HCT116 (cell line): ENCODE data around the gene CARD16. TPM values are rescaled to one million over a fixed set of nuclear protein-coding genes. Genes with fewer than 3 reads are reported as not detected.
A peak's percentile ranks its signal among the peaks of the same experiment; 100 is the strongest.

Experiments used
- ATAC-seq: fragments of 200-7000 bp; cut with Tn5 transposase; 2 replicates; pipeline ENCODE4 v1.9.1; 2020; ENCODE audit warnings: mild to moderate bottlenecking, moderate library complexity
- BruUV-seq: library from RNA; stranded (reverse); fragments of 400-500 nt; replicated peaks from 2 replicates; lab custom pipeline; 2021; lab: Mats Ljungman, UMichigan
- CTCF ChIA-PET: fragments of 300-600 bp; sonication (Branson Sonifier 250); formaldehyde crosslinking; loops from one replicate; lab custom pipeline; 2021; ENCODE audit warnings: antibody characterized with exemption; lab: Charles Lee
- POLR2A ChIA-PET: fragments of 300-600, 350-600 bp; sonication (Branson Sonifier 250); formaldehyde crosslinking; loops from one replicate; lab custom pipeline; 2021; ENCODE audit warnings: antibody characterized with exemption; lab: Charles Lee
- RAD21 ChIA-PET, 2 experiments: fragments of 300-600 bp; sonication (Branson Sonifier 250); formaldehyde crosslinking; loops; one replicate each; lab custom pipeline; 2023; ENCODE audit warnings: low total read pairs in 2 of 2; ENCODE audit not compliant: uncharacterized antibody in 2 of 2, unreplicated experiment in 2 of 2, low non-redundant PET in 1 of 2; lab: Charles Lee
- DNase-seq: peaks from one replicate; pipeline ENCODE4 v3.0.0-alpha.2; 2010; ENCODE audit warnings: low read depth, low spot score
- H2AFZ ChIP-seq: fragments of 200-600 bp; shearing (Covaris generic), sonication (generic); 2 replicates; pipeline ENCODE4 v1.6.1; 2017; ENCODE audit warnings: low read depth, mixed run types, mixed read lengths, antibody characterized with exemption, low read length; ENCODE audit not compliant: poor library complexity, severe bottlenecking
- H3K27ac ChIP-seq: 2 replicates; pipeline ENCODE4 v1.5.1; 2012; ENCODE audit warnings: low read depth, low read length
- H3K27me3 ChIP-seq: fragments of 200-600 bp; sonication (generic); 2 replicates; pipeline ENCODE4 v1.6.1; 2016; ENCODE audit warnings: mixed run types, low read length, mixed read lengths; ENCODE audit not compliant: insufficient read depth
- H3K36me3 ChIP-seq, 2 experiments: fragments of 200-500 bp in 1 of 2; fragments of 200-600 bp in 1 of 2; sonication (Bioruptor generic) in 1 of 2; sonication (generic) in 1 of 2; 2 replicates each; pipeline versions ENCODE4 v1.5.1 to v1.6.1; 2014 to 2016; ENCODE audit warnings: low read length in 2 of 2, inconsistent platforms in 1 of 2, mixed read lengths in 1 of 2, mixed run types in 1 of 2; ENCODE audit not compliant: insufficient read depth in 2 of 2, control insufficient read depth in 1 of 2
- H3K4me1 ChIP-seq, 2 experiments: fragments of 200-600 bp in 1 of 2; sonication (generic) in 1 of 2; 2 replicates each; pipeline versions ENCODE4 v1.5.1 to v1.6.1; 2012 to 2017; ENCODE audit warnings: low read length in 2 of 2, inconsistent platforms in 1 of 2, mild to moderate bottlenecking in 1 of 2, mixed read lengths in 1 of 2, mixed run types in 1 of 2, moderate library complexity in 1 of 2; ENCODE audit not compliant: insufficient read depth in 2 of 2, control insufficient read depth in 1 of 2
- H3K4me2 ChIP-seq: fragments of 200-600 bp; sonication (generic); 2 replicates; pipeline ENCODE4 v1.6.1; 2017; ENCODE audit warnings: mixed run types, low read length, mixed read lengths
- H3K4me3 ChIP-seq, 2 experiments: fragments of 200-600 bp in 1 of 2; sonication (generic) in 1 of 2; replicated peaks in 1 of 2; 2 replicates each; pipeline ENCODE4 v1.5.1; 2011 to 2016; ENCODE audit warnings: low read length in 2 of 2, control low read depth in 1 of 2, low read depth in 1 of 2, mild to moderate bottlenecking in 1 of 2, mixed read lengths in 1 of 2, mixed run types in 1 of 2
- H3K79me2 ChIP-seq: fragments of 200-600 bp; sonication (generic); 2 replicates; pipeline ENCODE4 v1.6.1; 2017; ENCODE audit warnings: mild to moderate bottlenecking, mixed run types, low read length, moderate library complexity, mixed read lengths; ENCODE audit not compliant: insufficient read depth
- H3K9ac ChIP-seq: fragments of 200-600 bp; sonication (generic); 2 replicates; pipeline ENCODE4 v1.6.1; 2016; ENCODE audit warnings: low read length, mixed read lengths
- H3K9me2 ChIP-seq: fragments of 200-600 bp; sonication (generic), shearing (Covaris generic); 2 replicates; pipeline ENCODE4 v1.6.1; 2017; ENCODE audit warnings: mixed run types, mild to moderate bottlenecking, moderate library complexity; ENCODE audit not compliant: insufficient read depth
- H3K9me3 ChIP-seq, 2 experiments: fragments of 200-500 bp in 1 of 2; fragments of 200-600 bp in 1 of 2; sonication (Bioruptor generic) in 1 of 2; sonication (generic) in 1 of 2; 2 replicates each; pipeline ENCODE4 v1.6.1; 2014 to 2017; ENCODE audit warnings: low read length in 2 of 2, mixed read lengths in 2 of 2, inconsistent platforms in 1 of 2, low read depth in 1 of 2, mild to moderate bottlenecking in 1 of 2, mixed run types in 1 of 2, moderate library complexity in 1 of 2; ENCODE audit not compliant: control insufficient read depth in 1 of 2, insufficient read depth in 1 of 2
- H4K20me1 ChIP-seq: fragments of 200-600 bp; sonication (generic), shearing (Covaris generic); 2 replicates; pipeline ENCODE4 v1.6.1; 2017; ENCODE audit warnings: mixed run types, mild to moderate bottlenecking, moderate library complexity; ENCODE audit not compliant: insufficient read depth
- CBX3 ChIP-seq: IDR thresholded peaks from 2 replicates; pipeline ENCODE4 v1.6.1; 2012; ENCODE audit warnings: low read depth
- EGR1 ChIP-seq: IDR thresholded peaks from 2 replicates; pipeline ENCODE4 v1.6.1; 2012; ENCODE audit warnings: low read depth
- EZH2 ChIP-seq: fragments of 200-600 bp; sonication (generic); IDR thresholded peaks from 2 replicates; pipeline ENCODE4 v1.6.1; 2017; ENCODE audit warnings: antibody characterized with exemption, mixed run types
- EZH2phosphoT487 ChIP-seq: fragments of 200-600 bp; IDR thresholded peaks from 2 replicates; pipeline ENCODE4 v1.6.1; 2018; ENCODE audit warnings: antibody characterized with exemption, borderline replicate concordance
- FOSL1 ChIP-seq: IDR thresholded peaks from 2 replicates; pipeline ENCODE4 v1.6.1; 2012; ENCODE audit warnings: low read depth
- JUND ChIP-seq: IDR thresholded peaks from 2 replicates; pipeline ENCODE4 v1.6.1; 2012
- RAD21 ChIP-seq: IDR thresholded peaks from 2 replicates; pipeline ENCODE4 v1.6.1; 2012; ENCODE audit warnings: low read depth, mild to moderate bottlenecking
- SP1 ChIP-seq: IDR thresholded peaks from 2 replicates; pipeline ENCODE4 v1.6.1; 2012; ENCODE audit warnings: low read depth
- SRF ChIP-seq: IDR thresholded peaks from 2 replicates; pipeline ENCODE4 v1.6.1; 2012; ENCODE audit warnings: low read depth
- TCF7L2 ChIP-seq: IDR thresholded peaks from 2 replicates; pipeline ENCODE4 v1.7.0; 2011; ENCODE audit warnings: borderline replicate concordance, inconsistent platforms; ENCODE audit not compliant: insufficient read depth, insufficient read length; ENCODE audit errors: extremely low read depth
- YY1 ChIP-seq: IDR thresholded peaks from 2 replicates; pipeline ENCODE4 v1.6.1; 2011; ENCODE audit warnings: low read length, low read depth, moderate library complexity, mild to moderate bottlenecking; ENCODE audit not compliant: insufficient replicate concordance; ENCODE audit errors: extremely low read depth
- ZNF274 ChIP-seq: fragments of 200-500 bp; sonication (Bioruptor generic); IDR thresholded peaks from 2 replicates; pipeline ENCODE4 v1.6.1; 2014; ENCODE audit warnings: mild to moderate bottlenecking, low read depth, low read length, inconsistent platforms
- intact Hi-C: fragments of 100-400 bp; cut with micrococcal nuclease; formaldehyde crosslinking; loops from 2 replicates; pipeline ENCODE4 v1.10.0; 2022
- total RNA-seq: library from RNA; stranded (reverse); gene quantifications from one replicate; pipeline ENCODE4 v1.2.1, GENCODE V29; 2021; ENCODE audit not compliant: unreplicated experiment
- TF ChIP-seq, protein P1 (sequence below): IDR thresholded peaks from 2 replicates; pipeline ENCODE4 v1.6.1; 2012
- TF ChIP-seq, protein P2 (sequence below): IDR thresholded peaks from 2 replicates; pipeline ENCODE4 v1.6.1; 2012
- TF ChIP-seq, protein P3 (sequence below): IDR thresholded peaks from 2 replicates; pipeline ENCODE4 v1.6.1; 2012; ENCODE audit warnings: low read depth

Gene CARD16
- total RNA-seq, 1 experiment from 2014 or later = not detected

DNA sequence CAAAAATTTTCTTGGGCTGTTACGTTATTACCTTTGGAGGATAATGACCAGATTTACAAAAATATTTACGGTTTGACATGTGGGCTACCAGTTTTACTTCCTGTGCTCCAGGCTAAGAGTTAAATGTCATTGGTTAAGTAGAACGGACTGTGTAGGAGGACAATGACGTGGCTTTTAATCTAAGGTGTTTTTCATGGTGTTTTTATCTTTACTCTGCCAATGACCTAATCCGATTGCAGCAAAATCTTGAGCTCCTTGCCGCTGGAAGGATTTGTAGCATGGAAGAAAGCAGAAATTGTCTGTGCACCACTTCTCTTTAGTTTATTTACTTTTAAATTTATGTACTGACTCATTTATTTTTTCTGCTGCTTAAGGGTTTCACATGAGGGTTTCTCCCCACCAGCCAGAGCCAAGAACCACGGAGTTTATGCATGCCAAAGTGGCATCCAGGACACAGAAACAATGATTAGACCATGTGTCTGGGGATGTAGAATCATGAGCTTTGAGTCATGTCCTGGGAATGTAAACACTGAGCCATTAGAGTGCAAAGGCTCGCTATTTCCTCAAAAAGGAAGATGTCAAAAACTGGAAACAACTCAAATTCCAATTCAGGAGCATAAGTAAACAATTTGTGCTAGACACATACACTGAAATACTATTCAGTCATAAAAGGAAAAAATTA lies 1.9 kb upstream of the CARD16 start:
- H3K27ac ChIP-seq = no peak overlapping the region
- no peaks in the 10 kb centered on the region for H3K27me3 ChIP-seq
- no peak overlapping the region for H3K4me3 ChIP-seq
- BruUV-seq = no TSS peak
- DNase-seq = no peak
- ChIA-PET CTCF (no interaction called here), POLR2A (no interaction called here), RAD21 (no interaction called here)
- no peaks in the 10 kb centered on the region for H4K20me1 ChIP-seq
- H2AFZ ChIP-seq = peak overlapping the region; percentile 5
- H3K79me2 ChIP-seq = no peaks in the 10 kb centered on the region
- H3K9ac ChIP-seq = no peak overlapping the region
- H3K36me3 ChIP-seq = no peaks in the 10 kb centered on the region
- ATAC-seq = no peak
- H3K4me1 ChIP-seq = 0 out of 4 replicates have a peak, but pooled peaks cover 0 to 5% of the 10 kb centered on the region in 2 experiments
- intact Hi-C loops = no loop called here
- no peaks in the 10 kb centered on the region for H3K9me3 ChIP-seq
- TF ChIP-seq YY1 (no peak), EZH2phosphoT487 (no peak), JUND (peak; percentile 15; the same call in 1 of the 2 replicates), EZH2 (no peak), RAD21 (no peak), SRF (no peak), EGR1 (no peak), FOSL1 (peak; percentile 23; the same call in 1 of the 2 replicates), CBX3 (0 out of 2 replicates have a peak, but pooled peaks have one; percentile 21), ZNF274 (no peak), TCF7L2 (no peak), SP1 (no peak)
- TF ChIP-seq, protein P1, sequence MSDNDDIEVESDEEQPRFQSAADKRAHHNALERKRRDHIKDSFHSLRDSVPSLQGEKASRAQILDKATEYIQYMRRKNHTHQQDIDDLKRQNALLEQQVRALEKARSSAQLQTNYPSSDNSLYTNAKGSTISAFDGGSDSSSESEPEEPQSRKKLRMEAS = peak; percentile 48; the same call in 1 of the 2 replicates
- TF ChIP-seq, protein P2, sequence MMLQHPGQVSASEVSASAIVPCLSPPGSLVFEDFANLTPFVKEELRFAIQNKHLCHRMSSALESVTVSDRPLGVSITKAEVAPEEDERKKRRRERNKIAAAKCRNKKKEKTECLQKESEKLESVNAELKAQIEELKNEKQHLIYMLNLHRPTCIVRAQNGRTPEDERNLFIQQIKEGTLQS = no peak
- TF ChIP-seq, protein P3, sequence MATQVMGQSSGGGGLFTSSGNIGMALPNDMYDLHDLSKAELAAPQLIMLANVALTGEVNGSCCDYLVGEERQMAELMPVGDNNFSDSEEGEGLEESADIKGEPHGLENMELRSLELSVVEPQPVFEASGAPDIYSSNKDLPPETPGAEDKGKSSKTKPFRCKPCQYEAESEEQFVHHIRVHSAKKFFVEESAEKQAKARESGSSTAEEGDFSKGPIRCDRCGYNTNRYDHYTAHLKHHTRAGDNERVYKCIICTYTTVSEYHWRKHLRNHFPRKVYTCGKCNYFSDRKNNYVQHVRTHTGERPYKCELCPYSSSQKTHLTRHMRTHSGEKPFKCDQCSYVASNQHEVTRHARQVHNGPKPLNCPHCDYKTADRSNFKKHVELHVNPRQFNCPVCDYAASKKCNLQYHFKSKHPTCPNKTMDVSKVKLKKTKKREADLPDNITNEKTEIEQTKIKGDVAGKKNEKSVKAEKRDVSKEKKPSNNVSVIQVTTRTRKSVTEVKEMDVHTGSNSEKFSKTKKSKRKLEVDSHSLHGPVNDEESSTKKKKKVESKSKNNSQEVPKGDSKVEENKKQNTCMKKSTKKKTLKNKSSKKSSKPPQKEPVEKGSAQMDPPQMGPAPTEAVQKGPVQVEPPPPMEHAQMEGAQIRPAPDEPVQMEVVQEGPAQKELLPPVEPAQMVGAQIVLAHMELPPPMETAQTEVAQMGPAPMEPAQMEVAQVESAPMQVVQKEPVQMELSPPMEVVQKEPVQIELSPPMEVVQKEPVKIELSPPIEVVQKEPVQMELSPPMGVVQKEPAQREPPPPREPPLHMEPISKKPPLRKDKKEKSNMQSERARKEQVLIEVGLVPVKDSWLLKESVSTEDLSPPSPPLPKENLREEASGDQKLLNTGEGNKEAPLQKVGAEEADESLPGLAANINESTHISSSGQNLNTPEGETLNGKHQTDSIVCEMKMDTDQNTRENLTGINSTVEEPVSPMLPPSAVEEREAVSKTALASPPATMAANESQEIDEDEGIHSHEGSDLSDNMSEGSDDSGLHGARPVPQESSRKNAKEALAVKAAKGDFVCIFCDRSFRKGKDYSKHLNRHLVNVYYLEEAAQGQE = no peak
- TF ChIP-seq, all 23 proteins: peak for 4
- Histone ChIP-seq H3K9me2 (no peaks in the 10 kb centered on the region), H3K4me2 (no peak overlapping the region)
